ENCODE data around the gene LMTK3.
A peak's percentile ranks its signal among the peaks of the same experiment; 100 is the strongest.

LMTK3 gene

DNA sequence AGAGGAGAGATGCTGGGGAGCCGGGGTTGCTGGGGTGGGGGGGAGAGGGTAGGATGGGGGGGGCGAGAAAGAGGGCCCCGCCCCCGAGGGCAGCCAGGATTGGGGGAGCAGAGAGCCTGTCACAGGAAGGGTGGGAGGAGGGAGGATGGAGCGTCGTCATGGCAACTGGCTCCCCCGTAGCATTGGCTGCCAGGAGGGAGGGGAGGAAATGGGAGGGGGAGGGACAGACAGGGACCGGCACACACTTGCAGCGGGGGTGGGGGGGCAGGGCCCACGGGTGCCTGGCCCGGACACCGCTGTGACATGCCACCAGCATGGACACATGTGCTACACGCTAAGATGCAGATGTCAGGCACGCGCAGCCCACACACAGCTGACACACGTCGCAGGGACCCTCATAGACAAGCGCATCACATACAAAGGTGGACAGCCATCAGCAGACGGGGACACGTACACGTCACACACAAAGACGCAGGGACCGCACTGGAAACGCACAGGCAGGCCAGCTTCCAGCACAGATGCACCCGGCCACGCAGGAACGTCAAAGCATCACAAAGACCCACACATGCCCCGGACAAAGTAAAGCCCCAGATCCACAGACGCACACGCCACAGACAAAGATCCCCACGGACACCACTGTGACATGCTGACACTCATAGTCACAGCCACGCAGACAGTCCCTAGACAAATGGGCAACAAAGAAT lies at the start of gene LMTK3:
LMTK3 (minus strand) TSS at position 36 of the 704 bp plus-strand sequence. CDS start 259 bp downstream, outside the sequence.
- DNase-seq = no peak

DNA sequence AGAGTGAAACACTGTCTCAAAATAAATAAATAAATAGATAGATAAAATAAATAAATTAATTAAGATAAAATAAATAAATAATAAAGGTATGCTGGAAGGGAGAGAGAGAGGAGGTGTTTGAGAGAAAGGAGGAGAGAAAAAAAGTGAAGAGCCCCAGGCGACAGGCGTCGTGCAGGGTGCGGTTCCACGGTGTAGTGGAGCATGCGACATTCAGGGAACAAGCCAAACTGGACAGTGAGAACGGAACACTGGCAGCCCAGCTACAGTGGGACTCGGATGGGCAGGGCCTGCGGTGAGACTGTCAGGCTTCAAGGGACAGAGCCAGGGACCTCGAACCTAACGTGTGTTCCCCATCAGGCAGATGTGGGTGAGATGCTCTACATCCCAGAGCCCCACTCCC lies 49.8 kb upstream of the LMTK3 start:
- no peak for DNase-seq

- no peak for DNase-seq
These were observed 48.5 kb upstream of the LMTK3 start for GRCh38 chr19:48560095-48560530.

GRCh38 chr19:48558018-48558684 lies 46.5 kb upstream of the LMTK3 start:
- peak; percentile 59 for DNase-seq

DNA sequence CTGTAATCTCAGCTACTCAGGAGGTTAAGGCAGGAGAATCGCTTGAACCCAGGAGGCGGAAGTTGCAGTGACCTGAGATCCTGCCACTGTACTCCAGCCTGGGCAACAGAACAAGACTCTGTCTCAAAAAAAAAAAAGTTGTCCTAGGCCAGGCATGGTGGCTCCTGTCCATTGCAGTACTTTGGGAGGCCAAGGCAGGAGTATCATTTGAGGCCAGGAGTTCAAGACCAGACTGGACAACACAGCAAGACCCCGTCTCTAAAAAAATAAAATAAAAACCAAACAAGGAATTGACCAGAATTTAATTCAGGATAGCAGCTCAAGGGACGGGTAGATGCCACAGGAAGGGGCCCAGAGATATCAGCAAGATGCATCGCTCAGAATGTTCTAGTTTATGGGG lies 45.2 kb upstream of the LMTK3 start:
- DNase-seq = no peak

- DNase-seq = no peak
These were observed 44.5 kb upstream of the LMTK3 start for GRCh38 chr19:48556163-48556562.

GRCh38 chr19:48554385-48555091 lies 42.9 kb upstream of the LMTK3 start:
- no peak for DNase-seq

DNA sequence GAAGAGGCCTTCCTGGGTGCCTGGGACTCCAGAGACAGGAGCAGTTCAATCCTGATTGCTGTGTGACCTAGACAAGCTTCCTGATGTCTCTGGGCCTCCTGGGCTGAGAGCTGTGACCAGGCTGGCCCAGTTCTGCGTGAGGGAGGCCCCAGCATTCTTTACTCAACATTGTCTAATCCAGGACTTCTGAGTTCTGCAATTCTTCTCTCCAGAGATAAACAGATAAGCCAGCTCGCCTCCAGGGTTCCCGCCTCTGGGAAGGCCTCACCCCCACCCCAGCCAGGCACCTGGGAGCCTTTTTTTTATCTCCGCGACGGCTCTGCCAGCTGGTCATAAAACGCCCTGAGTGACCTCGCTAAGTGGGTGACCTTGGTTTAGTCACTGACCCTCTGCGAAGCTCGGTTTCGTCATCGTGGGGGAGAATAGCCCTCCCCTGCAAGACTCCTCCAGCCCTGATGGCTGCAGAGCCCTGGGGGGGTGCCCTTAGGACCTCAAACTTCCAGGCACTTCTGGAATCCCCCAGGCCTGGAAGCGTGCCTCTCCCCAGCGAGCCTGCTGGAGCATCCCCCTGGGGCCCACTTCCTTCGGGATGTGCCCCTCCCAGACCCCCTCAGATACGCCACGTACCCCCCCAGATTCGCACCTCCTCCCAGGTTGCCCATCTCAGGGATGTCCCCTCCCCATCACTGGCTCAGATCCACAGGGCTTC lies 42.2 kb upstream of the LMTK3 start:
- no peak for DNase-seq

- no peak for DNase-seq
These were observed 41.0 kb upstream of the LMTK3 start for GRCh38 chr19:48552406-48553322.

DNA sequence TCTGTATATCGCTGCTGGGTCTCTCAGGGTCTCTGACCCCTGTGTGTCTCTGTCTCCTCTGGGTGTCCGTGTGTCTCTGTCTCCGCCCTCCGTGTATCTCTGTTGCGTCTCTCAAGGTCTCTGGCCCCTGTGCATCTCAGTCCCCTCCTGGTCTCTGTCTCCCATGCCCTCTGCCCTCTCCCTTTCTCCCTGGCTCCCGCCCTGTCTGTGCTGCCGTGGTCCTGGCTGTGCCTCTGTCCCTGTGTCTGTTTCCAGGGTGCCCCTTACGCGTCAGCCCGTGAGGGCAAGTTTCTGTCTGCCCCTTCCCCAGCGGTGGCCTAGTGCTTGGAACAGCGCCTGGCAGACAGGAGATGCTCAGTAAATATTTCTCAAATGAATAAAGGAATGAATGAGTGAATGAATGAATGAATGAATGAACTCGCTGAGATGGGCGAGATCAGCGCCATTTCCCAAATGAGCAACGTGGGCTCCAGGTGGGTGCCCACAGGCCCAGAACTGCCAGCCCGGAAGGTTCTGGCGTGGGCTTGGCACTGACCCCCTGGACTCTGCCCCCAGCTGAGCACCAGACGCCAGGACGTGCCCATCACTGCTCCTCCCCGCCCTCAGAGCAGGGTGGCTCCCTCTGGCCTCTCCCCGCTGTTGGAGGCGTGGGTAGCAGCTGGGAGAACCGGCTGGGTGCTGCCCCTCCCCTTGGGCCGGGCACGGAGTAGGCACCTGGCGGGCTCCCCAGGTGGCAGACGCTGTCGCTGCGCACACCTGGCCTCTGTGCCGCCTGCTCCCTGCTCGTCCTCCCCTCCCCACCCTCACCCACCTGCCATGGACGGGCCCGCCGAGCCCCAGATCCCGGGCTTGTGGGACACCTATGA lies 40.0 kb upstream of the LMTK3 start, which contains the start of gene SULT2B1:
SULT2B1 (plus strand) TSS at position 736 of the 866 bp plus-strand sequence; CDS start at position 817, 81 bp downstream.
- DNase-seq = no peak

DNA sequence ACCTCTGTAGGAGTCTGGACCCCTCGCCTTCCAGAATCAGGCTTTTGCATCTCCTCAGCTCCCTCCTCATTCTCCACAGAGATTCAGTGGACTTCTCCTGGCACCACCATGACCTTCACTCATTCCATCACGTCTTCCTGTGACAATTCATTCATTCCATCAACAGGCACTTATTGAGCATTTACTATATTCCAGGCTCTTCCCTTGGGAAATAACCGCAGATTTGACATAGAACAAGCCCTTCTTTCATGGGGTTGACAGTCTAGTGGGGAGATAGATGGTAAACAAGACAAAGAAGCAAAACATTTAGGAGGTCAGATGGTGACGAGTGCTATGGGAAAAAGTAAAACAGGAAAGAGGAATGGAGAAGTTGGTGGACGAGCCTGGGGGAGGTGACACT lies 37.7 kb upstream of the LMTK3 start:
- DNase-seq = no peak

DNA sequence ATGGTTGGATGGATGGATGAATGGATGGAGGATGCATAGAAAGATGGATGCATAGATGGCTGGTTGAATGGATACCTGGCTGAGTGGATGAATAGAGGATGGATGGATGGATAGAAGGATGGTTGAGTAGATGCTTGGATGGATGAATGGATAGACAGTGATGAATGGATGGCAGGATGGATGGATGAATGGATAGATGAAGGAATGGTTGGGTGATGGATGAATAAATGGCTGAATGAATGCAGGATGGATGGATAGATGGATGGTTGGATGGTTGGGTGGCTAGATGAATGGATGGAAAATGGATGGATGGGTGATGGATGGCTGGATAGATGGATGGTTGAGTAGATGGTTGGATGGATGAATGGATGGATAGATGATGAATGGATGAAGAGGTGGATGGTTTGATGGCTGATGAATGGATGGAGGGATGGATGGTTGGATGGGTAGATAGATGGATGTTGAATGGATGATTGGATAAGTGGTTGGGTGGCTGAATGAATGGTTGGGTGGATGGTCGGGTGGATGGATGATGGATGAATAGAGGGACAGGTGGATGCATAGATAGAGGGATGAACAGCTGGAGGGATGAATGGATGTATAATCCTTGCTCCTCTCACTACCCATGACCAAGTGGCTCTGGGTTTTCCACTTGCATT lies 36.7 kb upstream of the LMTK3 start:
- DNase-seq = no peak

GRCh38 chr19:48547722-48548121 lies 36.1 kb upstream of the LMTK3 start:
- no peak for DNase-seq

- DNase-seq = no peak
These were observed 33.5 kb upstream of the LMTK3 start for GRCh38 chr19:48544856-48545750.

GRCh38 chr19:48543121-48543710 lies 31.6 kb upstream of the LMTK3 start:
- peak; percentile 60 for DNase-seq

DNA sequence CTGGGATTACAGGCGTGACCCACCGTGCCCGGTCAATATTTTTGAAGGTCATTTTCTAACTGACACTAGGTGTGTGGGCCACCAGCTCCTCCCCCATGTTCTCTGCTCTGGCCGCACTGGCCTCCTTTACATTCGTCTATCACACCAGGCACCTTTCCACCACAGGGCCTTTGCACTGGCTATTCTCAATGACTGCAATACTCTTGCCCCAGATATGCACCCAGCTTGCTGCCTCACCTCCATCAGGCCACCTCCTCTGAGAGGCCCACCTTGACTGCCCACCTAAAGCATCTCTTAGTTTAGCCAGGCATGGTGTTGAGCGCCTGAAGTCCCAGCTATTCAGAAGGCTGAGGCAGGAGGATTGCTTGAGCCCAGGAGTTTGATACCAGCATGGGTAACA lies 30.2 kb upstream of the LMTK3 start:
- no peak for DNase-seq

DNA sequence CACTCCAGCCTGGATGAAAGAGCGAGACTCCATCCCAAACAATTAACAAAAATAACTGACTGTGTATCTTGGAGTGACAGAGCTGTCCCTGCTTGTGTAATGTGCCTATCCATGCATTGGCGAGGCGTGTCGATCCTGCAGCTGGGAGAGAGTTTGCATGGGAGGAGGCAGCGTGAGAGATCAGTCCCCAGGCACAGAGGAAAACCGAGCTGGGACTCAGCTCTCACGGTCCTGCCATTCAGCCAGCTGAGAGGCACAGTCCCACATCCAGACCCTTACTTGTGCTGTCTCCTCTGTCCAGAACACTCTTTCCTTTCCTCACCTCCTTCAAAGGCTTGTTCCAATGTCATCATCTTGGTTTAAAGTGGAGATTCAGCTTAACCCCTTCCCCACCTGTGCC lies 28.5 kb upstream of the LMTK3 start:
- DNase-seq = no peak

- DNase-seq = no peak
These were observed 28.0 kb upstream of the LMTK3 start for GRCh38 chr19:48539503-48540096.
